Body of pancreas (tissue), 4 donors: Measurements from ENCODE around the gene DENND1C. TPM values are rescaled to one million over a fixed set of nuclear protein-coding genes. Genes with fewer than 3 reads are reported as not detected.

Experiments used
- ATAC-seq: fragments of 150-250 bp; one replicate; pipeline ENCODE4 v1.9.1; 2016
- DNase-seq, 4 donors: peaks; one replicate each; pipeline ENCODE4 v3.0.0-alpha.2; 2019
- H3K27ac ChIP-seq, 4 donors: fragments of 200-600 bp; sonication (generic); 1 replicate in 3 of 4; 2 replicates in 1 of 4; pipeline versions ENCODE4 v1.5.1 to v1.6.1; 2016 to 2019; ENCODE audit warnings: mild to moderate bottlenecking in 1 of 4, mixed read lengths in 1 of 4, moderate library complexity in 1 of 4
- H3K27me3 ChIP-seq, 2 donors: fragments of 200-600 bp; sonication (generic); one replicate each; pipeline ENCODE4 v1.6.0; 2016; ENCODE audit warnings: mild to moderate bottlenecking in 1 of 2
- H3K36me3 ChIP-seq, 2 donors: fragments of 200-600 bp; sonication (generic); replicated peaks in 1 of 2; 2 replicates each; pipeline ENCODE4 v1.5.1; 2016; ENCODE audit warnings: low read depth in 2 of 2; ENCODE audit not compliant: insufficient read depth in 1 of 2
- H3K4me1 ChIP-seq: fragments of 200-600 bp; sonication (generic); one replicate; pipeline ENCODE4 v1.6.0; 2016
- H3K4me3 ChIP-seq, 2 donors: fragments of 200-600 bp; sonication (generic); 1 replicate in 1 of 2; 2 replicates in 1 of 2; pipeline ENCODE4 v1.5.1; 2016 to 2019
- H3K9me3 ChIP-seq, 3 donors: fragments of 200-600 bp; sonication (generic); 1 replicate in 2 of 3; 2 replicates in 1 of 3; pipeline ENCODE4 v1.5.1; 2016
- CTCF ChIP-seq, 7 experiments: fragments of 450-650 bp in 4 of 7; fragments of 200-600 bp in 3 of 7; sonication (generic) in 3 of 7; IDR thresholded peaks; one replicate each; pipeline ENCODE4 v1.5.1; 2016 to 2019; ENCODE audit warnings: antibody characterized with exemption in 7 of 7
- POLR2A ChIP-seq, 3 donors: fragments of 450-650 bp; IDR thresholded peaks; one replicate each; pipeline ENCODE4 v1.6.1; 2016; ENCODE audit warnings: antibody characterized with exemption in 3 of 3, mild to moderate bottlenecking in 2 of 3
- WGBS, 2 donors: methylation state at CpG; one replicate each; pipeline ENCODE4 v1.1.5; 2017; 5-methylcytosine and 5-hydroxymethylcytosine counted together
- intact Hi-C: fragments of 100-400 bp; cut with DNase I; formaldehyde crosslinking; loops from one replicate; pipeline ENCODE4 v1.15.1; 2023
- total RNA-seq, 2 donors: library from RNA; depleted of rRNA; stranded (reverse); fragments of >200 nt; gene quantifications; one replicate each; pipeline ENCODE4 v1.1.0, GENCODE V29; 2016

DENND1C gene
- total RNA-seq, 2 donors from 2014 or later: 1.0 to 1.3 TPM

- intact Hi-C loops: no loop called here
- no peak for ATAC-seq
- no peaks in the 10 kb centered on the region for H3K36me3 ChIP-seq
- no peak overlapping the region for H3K27ac ChIP-seq
- DNase-seq: no peak
- no peak for TF ChIP-seq CTCF (IDR thresholded peaks at IDR 0.05)
- TF ChIP-seq POLR2A (IDR thresholded peaks at IDR 0.05): no peak
- no peaks in the 10 kb centered on the region for H3K9me3 ChIP-seq
- no peaks in the 10 kb centered on the region for H3K27me3 ChIP-seq
- H3K4me3 ChIP-seq: no peak overlapping the region
- peaks cover 20% of the 10 kb centered on the region for H3K4me1 ChIP-seq
- 67 to 88% methylated on average over 2 of the region's 7 CpGs for WGBS, 2 donors
Measured at GRCh38 chr19:6479836-6480398, 1.7 kb downstream of the DENND1C start.

- no peak for TF ChIP-seq POLR2A (IDR thresholded peaks at IDR 0.05)
- TF ChIP-seq CTCF (IDR thresholded peaks at IDR 0.05): no peak
- H3K4me3 ChIP-seq: no peak overlapping the region
- WGBS, 2 donors: 84 to 91% methylated on average over 7 to 10 of the region's 13 CpGs
- no peaks in the 10 kb centered on the region for H3K27me3 ChIP-seq
- no peak for ATAC-seq
- intact Hi-C loops: no loop called here
- no peak for DNase-seq
- no peak overlapping the region for H3K27ac ChIP-seq
- no peaks in the 10 kb centered on the region for H3K9me3 ChIP-seq
- H3K36me3 ChIP-seq: no peaks in the 10 kb centered on the region
- H3K4me1 ChIP-seq: peaks cover 20% of the 10 kb centered on the region
Measured at GRCh38 chr19:6478815-6479214, 2.8 kb downstream of the DENND1C start.

- no peak for DNase-seq
- Histone ChIP-seq H3K4me3 (no peak overlapping the region), H3K9me3 (no peaks in the 10 kb centered on the region), H3K27me3 (no peaks in the 10 kb centered on the region), H3K4me1 (peaks cover 30% of the 10 kb centered on the region), H3K27ac (no peak overlapping the region), H3K36me3 (no peaks in the 10 kb centered on the region)
- TF ChIP-seq POLR2A (IDR thresholded peaks at IDR 0.05) (no peak), CTCF (IDR thresholded peaks at IDR 0.05) (no peak)
- WGBS, 2 donors: 38 to 43% methylated on average over 7 to 24 of the region's 29 CpGs
- no peak for ATAC-seq
- intact Hi-C loops: no loop called here
Measured at GRCh38 chr19:6476896-6477431, 4.6 kb downstream of the DENND1C start.

GRCh38 chr19:6476155-6476895, 5.3 kb downstream of the DENND1C start:
- H3K27me3 ChIP-seq: no peaks in the 10 kb centered on the region
- H3K27ac ChIP-seq: no peak overlapping the region
- H3K9me3 ChIP-seq: no peaks in the 10 kb centered on the region
- no peak overlapping the region for H3K4me3 ChIP-seq
- TF ChIP-seq CTCF (IDR thresholded peaks at IDR 0.05): no peak
- TF ChIP-seq POLR2A (IDR thresholded peaks at IDR 0.05): no peak
- H3K36me3 ChIP-seq: no peaks in the 10 kb centered on the region
- peak; percentile 93 to 98 (median 94) for DNase-seq
- intact Hi-C loops: no loop called here
- peak; percentile 86 for ATAC-seq
- WGBS, 2 donors: 0 to 19% methylated on average over 3 to 33 of the region's 33 CpGs
- H3K4me1 ChIP-seq: peaks cover 30% of the 10 kb centered on the region
